Measurements from ENCODE around the gene COX19.

COX19 gene

DNA sequence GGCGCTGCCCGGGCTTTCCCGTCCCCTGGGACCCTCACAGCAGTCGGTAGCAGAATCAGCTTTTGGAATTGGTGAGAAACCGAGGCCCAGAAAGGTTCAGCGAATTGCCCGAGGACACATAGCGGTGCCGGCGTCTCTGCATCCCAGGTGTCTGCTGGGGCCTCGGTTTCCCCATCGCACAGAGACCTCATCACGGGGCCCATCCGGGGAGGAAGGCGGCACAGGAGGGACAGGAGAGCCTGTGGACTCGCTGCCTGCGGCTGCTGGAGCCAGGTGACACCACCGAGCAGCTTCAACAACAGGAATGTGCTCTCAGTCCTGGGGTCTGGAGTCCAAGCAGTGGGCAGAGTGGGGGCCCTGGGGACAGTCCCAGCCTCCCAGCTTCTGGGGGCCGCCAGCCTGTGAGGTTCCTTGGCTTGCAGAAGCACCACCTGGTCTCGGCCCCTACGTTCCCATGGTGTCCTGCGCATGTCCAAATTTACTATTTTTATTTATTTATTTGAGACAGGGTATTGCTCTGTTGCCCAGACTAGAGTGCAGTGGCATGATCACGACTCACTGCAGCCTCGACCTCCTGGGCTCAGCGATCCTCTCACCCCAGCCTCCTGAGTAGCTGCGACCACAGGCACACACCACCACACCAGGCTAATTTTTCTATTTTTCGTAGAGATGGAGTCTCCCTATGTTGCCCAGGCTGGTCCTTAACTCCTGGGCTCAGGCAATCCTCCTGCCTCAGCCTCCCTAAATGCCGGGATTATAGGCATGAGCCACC lies 539 bp upstream of the COX19 start:
- no peaks in the 10 kb centered on the region for H3K27me3 ChIP-seq (ENCODE audit: insufficient read depth, poor library complexity, severe bottlenecking)
- DNase-seq (ENCODE audit: low read depth in 1 of 2, low spot score in 1 of 2): no peak
- H3K27ac ChIP-seq (replicated peaks): no peak overlapping the region
- peak overlapping the region; percentile 99 for H3K4me3 ChIP-seq (replicated peaks; ENCODE audit: insufficient read depth, low read length)
- no peak for TF ChIP-seq POLR2AphosphoS5 (IDR thresholded peaks at IDR 0.05; ENCODE audit: low read depth)

DNA sequence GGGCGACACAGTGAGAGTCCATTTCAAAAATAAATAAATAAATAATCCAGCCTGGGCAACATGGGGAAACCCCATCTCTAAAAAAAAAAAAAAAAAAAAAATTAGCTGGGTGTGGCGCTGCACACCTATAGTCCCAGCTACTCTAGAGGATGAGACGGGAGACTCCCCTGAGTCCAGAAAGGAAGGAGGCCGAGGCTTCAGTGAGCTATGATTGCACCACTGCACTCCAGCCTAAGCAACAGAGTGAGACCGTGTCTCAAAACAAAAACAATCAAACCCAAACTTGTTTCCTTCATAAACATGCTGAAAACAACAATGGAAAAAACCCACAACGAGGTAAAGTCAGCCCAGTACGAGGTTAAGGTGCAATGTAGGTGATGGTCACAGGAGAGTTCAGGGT lies 1.2 kb downstream of the COX19 start:
- peak overlapping the region; percentile 98 for H3K27ac ChIP-seq (replicated peaks)
- DNase-seq (ENCODE audit: low read depth in 1 of 2, low spot score in 1 of 2): peak in 1 of 2 experiments; percentile 56
- TF ChIP-seq POLR2AphosphoS5 (IDR thresholded peaks at IDR 0.05; ENCODE audit: low read depth) (no peak), GABPA (IDR thresholded peaks at IDR 0.05; ENCODE audit: low read depth) (no peak), SPI1 (IDR thresholded peaks at IDR 0.05; ENCODE audit: borderline replicate concordance, low read depth) (no peak)
- TF ChIP-seq, protein P1, sequence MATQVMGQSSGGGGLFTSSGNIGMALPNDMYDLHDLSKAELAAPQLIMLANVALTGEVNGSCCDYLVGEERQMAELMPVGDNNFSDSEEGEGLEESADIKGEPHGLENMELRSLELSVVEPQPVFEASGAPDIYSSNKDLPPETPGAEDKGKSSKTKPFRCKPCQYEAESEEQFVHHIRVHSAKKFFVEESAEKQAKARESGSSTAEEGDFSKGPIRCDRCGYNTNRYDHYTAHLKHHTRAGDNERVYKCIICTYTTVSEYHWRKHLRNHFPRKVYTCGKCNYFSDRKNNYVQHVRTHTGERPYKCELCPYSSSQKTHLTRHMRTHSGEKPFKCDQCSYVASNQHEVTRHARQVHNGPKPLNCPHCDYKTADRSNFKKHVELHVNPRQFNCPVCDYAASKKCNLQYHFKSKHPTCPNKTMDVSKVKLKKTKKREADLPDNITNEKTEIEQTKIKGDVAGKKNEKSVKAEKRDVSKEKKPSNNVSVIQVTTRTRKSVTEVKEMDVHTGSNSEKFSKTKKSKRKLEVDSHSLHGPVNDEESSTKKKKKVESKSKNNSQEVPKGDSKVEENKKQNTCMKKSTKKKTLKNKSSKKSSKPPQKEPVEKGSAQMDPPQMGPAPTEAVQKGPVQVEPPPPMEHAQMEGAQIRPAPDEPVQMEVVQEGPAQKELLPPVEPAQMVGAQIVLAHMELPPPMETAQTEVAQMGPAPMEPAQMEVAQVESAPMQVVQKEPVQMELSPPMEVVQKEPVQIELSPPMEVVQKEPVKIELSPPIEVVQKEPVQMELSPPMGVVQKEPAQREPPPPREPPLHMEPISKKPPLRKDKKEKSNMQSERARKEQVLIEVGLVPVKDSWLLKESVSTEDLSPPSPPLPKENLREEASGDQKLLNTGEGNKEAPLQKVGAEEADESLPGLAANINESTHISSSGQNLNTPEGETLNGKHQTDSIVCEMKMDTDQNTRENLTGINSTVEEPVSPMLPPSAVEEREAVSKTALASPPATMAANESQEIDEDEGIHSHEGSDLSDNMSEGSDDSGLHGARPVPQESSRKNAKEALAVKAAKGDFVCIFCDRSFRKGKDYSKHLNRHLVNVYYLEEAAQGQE (IDR thresholded peaks at IDR 0.05; ENCODE audit: insufficient replicate concordance, low read depth): no peak
- TF ChIP-seq, protein P2, sequence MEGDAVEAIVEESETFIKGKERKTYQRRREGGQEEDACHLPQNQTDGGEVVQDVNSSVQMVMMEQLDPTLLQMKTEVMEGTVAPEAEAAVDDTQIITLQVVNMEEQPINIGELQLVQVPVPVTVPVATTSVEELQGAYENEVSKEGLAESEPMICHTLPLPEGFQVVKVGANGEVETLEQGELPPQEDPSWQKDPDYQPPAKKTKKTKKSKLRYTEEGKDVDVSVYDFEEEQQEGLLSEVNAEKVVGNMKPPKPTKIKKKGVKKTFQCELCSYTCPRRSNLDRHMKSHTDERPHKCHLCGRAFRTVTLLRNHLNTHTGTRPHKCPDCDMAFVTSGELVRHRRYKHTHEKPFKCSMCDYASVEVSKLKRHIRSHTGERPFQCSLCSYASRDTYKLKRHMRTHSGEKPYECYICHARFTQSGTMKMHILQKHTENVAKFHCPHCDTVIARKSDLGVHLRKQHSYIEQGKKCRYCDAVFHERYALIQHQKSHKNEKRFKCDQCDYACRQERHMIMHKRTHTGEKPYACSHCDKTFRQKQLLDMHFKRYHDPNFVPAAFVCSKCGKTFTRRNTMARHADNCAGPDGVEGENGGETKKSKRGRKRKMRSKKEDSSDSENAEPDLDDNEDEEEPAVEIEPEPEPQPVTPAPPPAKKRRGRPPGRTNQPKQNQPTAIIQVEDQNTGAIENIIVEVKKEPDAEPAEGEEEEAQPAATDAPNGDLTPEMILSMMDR (IDR thresholded peaks at IDR 0.05; ENCODE audit: insufficient read depth, low read length): no peak
- no peaks in the 10 kb centered on the region for H3K27me3 ChIP-seq (ENCODE audit: insufficient read depth, poor library complexity, severe bottlenecking)
- peak overlapping the region; percentile 99 for H3K4me3 ChIP-seq (replicated peaks; ENCODE audit: insufficient read depth, low read length)

DNA sequence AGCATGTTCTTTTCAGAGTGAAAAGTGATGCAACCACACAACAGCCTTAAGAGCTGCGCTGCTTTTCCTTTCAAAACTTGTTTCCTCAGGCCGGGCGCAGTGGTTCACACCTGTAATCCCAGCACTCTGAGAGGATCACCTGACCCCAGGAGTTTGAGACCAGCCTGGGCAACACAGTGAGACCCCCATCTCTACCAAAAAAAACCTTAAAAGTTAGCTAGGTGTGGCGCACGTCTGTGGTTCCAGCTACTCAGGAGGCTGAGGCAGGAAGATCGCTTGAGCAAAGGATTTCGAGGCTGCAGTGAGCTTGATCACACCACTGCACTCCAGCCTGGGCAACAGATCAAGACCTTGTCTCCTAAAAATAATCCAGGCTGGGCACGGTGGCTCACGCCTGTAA lies 2.0 kb downstream of the COX19 start:
- no peak for DNase-seq (ENCODE audit: low read depth in 1 of 2, low spot score in 1 of 2)
- H3K27me3 ChIP-seq (ENCODE audit: insufficient read depth, poor library complexity, severe bottlenecking): no peaks in the 10 kb centered on the region
- no peak overlapping the region for H3K4me3 ChIP-seq (replicated peaks; ENCODE audit: insufficient read depth, low read length)
- peak overlapping the region; percentile 98 for H3K27ac ChIP-seq (replicated peaks)
- TF ChIP-seq GABPA (IDR thresholded peaks at IDR 0.05; ENCODE audit: low read depth) (no peak), SPI1 (IDR thresholded peaks at IDR 0.05; ENCODE audit: borderline replicate concordance, low read depth) (no peak), POLR2AphosphoS5 (IDR thresholded peaks at IDR 0.05; ENCODE audit: low read depth) (no peak)
- TF ChIP-seq, protein P1 (IDR thresholded peaks at IDR 0.05; ENCODE audit: insufficient replicate concordance, low read depth): no peak
- TF ChIP-seq, protein P2 (IDR thresholded peaks at IDR 0.05; ENCODE audit: insufficient read depth, low read length): no peak

DNA sequence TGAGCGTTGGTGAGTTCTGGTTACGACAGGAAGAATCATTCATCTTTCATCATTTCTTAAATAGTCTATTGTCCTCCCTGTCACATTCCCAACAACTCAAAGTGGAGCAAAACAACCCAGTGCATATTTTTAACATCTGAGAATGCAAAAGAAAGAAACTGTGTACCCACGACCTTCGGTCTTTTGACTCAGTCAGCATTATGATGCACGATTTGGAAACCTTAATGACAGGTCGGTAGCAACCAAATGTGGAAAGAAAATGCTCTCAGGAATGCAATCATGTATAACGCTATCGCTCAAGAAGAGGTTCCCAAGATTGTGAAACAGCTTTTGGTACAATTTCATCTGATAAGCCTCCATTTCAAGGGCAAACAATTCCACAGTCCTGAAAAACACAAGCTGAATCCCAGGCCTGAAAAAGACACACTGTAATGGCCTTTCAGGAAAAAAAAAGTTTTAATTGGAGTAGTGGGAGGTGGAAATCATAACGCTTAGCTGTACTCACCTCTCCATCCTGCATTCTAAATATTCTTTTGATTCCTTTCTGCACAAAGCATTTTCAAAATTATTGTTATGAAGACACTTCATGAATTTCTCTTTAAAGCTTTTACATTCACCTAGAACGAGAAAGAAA lies 2.6 kb downstream of the COX19 start:
- no peak overlapping the region for H3K27ac ChIP-seq (replicated peaks)
- H3K27me3 ChIP-seq (ENCODE audit: insufficient read depth, poor library complexity, severe bottlenecking): no peaks in the 10 kb centered on the region
- TF ChIP-seq, protein P1 (IDR thresholded peaks at IDR 0.05; ENCODE audit: insufficient replicate concordance, low read depth): no peak
- no peak for TF ChIP-seq SPI1 (IDR thresholded peaks at IDR 0.05; ENCODE audit: borderline replicate concordance, low read depth)
- TF ChIP-seq, protein P2 (IDR thresholded peaks at IDR 0.05; ENCODE audit: insufficient read depth, low read length): no peak
- no peak for TF ChIP-seq GABPA (IDR thresholded peaks at IDR 0.05; ENCODE audit: low read depth)
- TF ChIP-seq POLR2AphosphoS5 (IDR thresholded peaks at IDR 0.05; ENCODE audit: low read depth): no peak
- no peak for DNase-seq (ENCODE audit: low read depth in 1 of 2, low spot score in 1 of 2)
- no peak overlapping the region for H3K4me3 ChIP-seq (replicated peaks; ENCODE audit: insufficient read depth, low read length)
